Measurements from ENCODE around the gene SMIM31.

DNA sequence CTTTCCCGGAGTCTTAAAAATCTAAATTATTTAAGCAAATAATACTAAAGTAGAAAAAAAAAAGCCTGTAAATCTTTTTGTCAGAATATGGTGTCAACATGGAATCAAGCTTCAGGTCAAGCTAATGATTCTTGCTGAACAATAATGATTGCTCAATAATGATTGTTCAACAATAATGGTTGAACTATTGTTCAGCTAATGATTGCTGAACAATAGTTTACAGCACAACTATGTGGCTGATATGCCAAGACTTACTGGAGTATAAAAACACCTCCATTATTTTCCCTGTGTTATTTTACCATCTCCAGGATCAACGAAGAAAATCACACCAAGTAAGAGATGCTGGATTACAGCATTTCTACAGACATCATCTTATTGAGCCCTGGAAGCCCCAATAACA, 35.1 kb upstream of the SMIM31 start:
- TF ChIP-seq CTCF (conservative IDR thresholded peaks at IDR 0.05; ENCODE audit: low read length) (no peak), EZH2phosphoT487 (IDR thresholded peaks at IDR 0.05; ENCODE audit: borderline replicate concordance) (no peak)
